ENCODE data around the gene RPS6KA4.
"Not testable (repeated sequence)": the region's sequence is repeated elsewhere in the genome, so short reads cannot be mapped to it uniquely, and the experiment has no call there.

RPS6KA4 gene

DNA sequence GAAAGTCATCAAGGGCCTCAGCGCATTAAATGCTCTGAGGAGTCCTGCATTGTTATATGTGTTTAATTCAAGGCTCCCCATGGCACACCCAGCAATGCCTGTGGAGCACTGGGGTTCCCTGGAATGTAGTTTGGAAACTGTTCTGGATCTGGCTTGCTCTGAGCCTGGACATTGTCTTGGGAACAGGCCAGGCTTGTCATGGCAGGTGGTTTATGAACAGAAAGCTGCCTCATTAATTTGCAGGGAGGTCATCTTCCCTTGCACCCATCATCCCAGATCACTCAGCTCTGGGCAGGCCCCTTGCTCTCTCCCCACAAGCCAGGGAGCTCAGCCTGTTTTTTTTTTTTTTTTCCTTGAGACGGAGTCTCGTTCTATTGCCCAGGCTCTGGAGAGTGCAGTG lies 32.9 kb downstream of the RPS6KA4 start:
- no peak for FAIRE-seq

DNA sequence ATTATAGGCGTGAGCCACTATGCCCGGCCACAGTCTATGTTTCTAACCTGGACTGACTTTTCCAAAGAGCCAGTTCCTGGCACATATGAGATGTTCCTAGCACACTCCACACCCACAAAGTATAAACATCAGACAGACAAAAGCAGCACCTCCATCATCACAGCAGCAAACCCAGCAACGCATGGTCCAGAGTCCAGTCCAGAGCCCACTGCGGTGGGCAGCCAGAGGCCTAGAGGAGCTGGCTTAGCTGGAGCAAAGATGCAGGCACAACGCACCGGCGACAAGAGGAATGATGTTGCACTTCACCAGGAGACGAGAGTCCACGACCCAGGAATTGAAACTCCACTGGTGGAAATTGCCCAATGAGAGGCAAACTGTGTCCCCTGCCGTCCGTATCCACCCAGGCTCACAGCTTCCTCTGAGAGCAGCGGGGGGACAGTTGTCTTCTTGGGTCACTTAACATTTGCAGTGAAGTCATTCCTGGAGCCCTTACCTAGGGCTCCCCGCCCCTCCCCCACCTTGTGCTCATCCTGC lies 36.6 kb downstream of the RPS6KA4 start:
- FAIRE-seq: no peak

DNA sequence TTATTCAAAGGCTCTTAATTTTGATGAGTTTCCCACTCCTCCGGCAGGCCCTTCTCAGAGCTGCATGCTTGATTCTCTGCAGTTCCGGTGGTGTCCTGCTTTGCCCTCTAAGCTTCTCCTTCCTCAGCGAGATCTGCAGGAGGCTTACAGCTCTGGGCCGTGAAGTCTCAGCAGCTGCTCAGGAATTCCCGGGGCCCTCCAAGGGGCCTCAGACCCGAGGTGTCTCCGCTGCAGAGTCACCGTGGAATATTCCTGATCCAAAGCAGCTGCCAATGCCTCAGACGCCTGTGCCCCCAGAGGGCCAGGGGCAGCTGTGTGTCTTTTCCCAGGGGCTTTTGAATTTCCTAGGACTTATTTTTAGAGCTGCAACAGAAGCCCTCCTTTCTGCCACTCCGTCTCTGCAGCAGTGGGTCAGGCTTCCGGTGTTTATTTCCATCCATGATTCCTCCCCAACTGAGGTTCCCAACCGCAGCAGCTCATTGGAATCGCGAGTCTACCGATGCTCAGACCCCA lies 37.2 kb downstream of the RPS6KA4 start:
- no peak for FAIRE-seq

DNA sequence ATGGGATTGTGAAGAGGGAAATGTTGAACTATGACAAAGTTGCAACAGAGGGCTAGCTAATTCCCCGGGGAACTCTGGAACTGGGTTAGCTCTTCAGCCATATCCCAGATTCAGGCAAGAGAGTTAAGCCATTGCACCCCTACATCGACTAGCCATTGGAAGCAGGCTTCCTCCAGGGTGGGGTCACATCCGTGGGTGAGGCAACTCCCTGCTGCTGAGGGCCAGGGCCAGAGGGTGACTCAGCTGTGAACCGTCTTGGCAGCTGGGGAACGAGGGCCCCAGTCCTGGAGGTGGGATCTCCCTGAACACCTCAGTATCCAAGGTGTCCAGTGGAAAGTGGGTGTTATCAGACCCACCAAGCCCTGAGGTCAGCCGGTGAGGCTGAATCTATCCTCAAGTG lies 41.1 kb downstream of the RPS6KA4 start:
- FAIRE-seq: no peak

DNA sequence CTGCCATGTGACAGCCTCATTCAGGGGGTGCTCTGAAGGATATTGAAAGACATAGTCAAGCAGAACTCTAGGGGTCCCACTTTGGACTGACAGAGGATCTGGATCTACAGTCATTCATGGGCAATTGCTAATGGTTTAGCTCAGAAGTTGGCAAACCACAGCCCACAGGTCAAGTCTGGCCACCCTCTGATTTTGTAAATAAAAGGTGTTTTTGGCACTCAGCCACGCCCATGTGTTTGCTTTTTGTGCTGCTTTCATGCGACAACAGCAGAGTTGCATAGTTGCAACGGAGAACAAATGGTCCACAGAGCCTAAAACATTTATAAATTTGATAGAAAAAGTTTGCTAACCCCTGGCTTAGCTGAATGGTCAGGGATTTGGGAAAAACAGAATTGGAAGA lies 41.7 kb downstream of the RPS6KA4 start:
- no peak for FAIRE-seq

DNA sequence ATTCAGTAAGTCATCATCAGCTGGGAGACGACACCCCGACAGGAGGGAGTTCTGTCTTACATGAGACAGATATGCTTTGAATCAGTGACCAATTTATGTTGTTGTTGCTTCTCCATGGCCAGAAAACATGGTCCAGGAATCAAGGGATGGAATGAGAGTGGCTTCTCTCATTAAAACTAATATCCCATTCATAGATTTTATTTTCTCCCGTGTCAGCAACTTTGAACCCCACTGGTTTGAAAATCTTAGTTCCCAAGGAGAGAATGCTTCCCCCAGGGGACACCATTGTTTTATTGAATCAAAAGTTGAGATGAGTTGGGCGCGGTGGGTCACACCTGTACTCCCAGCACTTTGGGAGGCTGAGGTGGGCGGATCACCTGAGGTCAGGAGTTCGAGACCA lies 42.8 kb downstream of the RPS6KA4 start:
- FAIRE-seq: no peak

DNA sequence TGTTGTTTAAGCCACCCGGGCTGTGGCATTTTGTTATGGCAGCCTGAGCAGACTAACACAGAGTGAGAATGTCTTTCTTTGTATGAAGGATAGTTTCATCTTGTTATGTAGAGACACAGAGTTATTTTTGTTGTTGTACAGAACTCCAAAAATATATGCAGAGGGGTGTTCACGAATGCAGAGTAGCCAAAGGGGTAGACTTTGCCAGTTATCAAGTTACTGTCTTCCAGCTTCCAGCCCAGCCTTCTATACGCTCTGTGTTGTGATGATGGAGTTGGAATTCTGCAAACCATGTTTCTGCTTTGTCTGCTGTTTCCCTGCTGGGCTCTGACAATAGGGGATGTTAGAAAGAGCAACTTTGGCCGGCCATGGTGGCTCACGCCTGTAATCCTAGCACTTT lies 44.1 kb downstream of the RPS6KA4 start:
- no peak for FAIRE-seq

DNA sequence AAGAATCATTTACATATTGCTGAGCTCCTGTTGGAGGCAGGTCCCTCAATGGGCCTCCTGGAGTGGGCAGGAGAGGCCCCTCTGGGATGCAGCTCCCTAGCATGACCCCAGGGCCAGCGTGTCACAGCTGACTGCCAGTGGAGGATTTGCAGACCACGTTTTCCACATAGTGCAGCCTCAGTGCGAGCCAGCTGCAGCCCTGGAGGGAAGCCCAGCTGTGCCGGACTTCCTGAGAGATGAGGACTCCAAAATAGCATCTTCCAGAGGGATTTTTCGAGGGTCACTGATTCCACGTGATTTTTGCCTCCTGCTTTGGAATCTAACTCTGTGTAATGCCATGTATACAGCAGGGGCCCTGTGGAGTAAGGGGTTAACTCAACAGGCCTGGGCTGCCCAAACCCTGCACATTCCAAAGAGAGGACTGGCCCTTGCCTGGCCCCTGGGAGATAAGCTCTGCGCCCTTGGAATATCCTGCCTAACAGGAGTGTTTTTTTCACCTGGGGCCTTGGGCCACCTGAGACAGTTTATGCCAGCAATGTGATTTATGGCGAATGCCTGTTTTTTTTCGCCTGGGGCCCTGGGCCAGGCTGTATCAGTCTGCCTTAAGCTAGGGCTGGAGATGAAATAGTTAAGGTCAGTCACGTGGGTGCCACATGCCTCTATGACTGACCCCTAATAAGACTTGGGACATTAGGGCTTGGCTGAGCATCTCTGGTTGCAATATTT lies 47.4 kb downstream of the RPS6KA4 start:
- FAIRE-seq: peak; percentile 15

DNA sequence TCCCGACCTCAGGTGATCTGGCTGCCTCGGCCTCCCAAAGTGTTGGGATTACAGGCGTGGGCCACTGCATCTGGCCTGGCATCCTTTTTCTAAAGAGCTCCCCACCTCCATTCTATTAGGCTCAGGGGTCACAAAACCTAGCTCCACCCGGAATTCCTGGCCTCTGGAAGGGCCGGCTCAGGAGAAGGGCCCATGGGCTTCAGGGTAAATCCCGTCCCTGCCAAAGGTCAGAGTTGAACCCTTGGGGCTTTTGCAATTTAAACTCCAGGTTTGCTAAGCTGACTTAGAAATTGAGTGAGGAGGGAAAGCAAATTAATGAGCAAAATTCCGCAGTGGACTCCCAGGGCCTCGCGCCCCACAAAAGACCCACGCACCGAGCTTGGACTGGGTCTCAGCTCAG lies 48.3 kb downstream of the RPS6KA4 start:
- FAIRE-seq: no peak

DNA sequence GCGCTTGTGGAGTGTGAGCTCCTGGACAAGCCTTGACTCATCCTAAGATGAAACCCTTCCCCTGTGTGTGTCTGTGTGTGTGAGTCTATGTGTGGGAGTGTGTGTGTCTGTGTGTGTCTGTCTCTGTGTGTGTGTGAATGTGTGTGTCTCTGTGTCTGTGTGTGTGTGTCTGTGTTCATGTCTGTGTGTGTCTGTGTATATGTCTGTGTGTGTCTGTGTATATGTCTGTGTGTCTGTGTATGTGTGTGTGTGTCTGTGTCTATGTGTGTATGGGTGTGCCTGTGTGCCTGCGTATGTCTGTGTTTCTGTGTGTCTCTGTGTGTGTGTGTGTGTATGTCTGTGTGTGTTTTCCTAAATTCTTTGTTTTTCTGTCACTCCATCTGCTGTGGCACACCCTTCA lies 48.7 kb downstream of the RPS6KA4 start:
- no peak for FAIRE-seq

DNA sequence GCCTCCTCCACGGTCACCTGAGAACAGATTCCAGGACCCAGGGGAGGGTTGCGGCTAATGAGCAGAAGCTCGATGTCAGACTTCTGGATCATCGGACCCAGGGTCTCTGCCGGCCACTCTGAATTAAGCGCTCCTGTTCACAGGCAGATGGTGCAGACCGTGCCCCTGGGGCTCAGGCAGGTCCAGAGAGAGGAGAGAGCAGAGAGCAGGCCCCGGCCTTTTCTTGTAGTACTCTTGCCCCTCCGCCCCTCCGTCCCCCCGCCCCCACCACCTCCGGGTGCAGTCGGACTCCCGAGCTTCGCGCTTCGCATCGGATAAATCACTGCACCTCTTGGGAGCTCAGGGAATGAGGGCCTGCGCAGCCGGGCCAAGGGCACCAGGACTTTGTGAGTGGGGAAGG lies 50.3 kb downstream of the RPS6KA4 start:
- FAIRE-seq: no peak

DNA sequence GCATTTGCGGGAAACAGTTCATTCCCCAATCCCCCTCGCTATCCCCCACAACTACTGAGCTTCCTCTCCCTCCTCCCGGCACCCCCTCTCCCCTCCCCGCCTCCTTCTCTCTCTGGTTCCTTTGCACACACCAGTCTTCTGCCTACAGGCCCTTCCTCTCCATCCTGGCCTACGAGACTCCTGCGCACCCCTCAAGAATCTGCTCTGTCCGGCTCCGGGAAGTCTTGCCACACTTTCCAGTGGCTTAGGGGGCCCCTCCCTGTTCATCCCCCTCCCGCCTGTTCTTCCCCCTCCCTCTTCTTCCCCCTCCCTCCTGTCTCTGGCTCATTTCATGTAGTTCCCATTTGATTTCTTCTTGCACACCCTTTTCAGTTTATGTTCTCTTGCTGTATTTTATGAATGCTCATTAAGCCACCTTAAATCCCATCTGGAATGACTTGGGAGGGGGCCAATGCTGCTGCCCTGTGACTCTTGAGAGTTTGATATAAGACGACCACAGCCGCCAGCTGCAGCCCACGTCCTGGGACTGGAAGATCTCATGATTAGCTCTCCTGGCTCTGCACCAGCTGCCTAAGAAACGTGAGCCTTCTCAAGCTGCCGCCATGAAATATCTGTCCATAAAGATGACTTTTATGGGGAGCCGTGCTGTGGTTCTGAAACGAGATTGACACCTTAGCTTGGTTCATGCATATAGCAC lies 50.9 kb downstream of the RPS6KA4 start:
- FAIRE-seq: no peak

DNA sequence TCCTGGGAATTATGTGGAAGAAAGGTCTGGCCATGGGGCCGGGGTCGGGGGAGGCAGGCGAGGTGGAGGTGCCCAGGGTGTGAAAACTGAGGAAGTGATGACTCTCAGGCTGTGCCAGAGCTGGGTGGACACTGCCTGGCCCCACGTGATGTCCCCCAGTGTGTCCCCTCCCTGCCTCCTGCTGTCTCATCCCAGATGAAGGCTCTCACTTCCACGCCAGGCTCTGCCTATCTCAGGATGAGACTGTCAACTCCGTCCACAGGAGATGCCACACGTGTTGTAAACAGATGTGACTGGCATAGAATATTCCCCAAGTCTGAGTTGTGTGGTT lies 51.4 kb downstream of the RPS6KA4 start:
- FAIRE-seq: no peak

DNA sequence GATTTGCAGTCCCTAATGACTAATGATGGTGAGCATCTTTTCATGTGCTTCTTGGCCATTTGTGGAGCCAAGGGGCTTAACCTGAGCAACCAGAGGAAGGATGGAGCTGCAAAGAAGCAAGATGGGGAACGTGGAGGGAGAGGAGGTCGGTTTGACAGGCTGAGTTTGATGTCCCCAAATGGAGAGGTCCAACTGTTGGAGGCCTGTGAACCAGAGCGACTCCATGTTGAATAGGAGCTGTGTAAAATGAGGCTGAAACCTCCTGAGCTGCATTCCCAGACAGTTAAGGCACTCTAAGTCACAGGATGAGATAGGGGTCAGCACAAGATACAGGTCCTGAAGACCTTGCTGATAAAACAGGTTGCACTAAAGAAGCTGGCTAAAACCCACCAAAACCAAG lies 54.5 kb downstream of the RPS6KA4 start:
- FAIRE-seq: no peak

DNA sequence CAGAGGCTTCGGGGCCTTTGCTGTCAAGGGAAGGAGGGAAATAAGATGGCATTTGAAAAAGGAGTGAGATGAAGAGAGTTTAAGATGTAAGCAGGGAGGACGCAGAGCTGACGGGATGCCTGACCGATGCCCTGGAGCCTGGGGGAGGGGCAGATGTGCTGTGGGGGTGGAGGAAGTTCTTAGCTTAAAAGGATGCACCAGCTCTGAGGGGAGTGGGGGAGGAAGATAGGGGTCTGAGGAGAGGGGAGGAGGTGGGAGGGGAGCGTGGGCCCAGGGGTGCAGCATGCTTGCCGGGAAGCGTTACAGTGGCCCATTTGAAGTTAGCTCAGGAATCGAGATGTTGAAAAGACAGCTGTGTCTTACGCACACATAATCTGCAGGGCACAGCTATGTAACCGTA lies 56.3 kb downstream of the RPS6KA4 start:
- no peak for FAIRE-seq

DNA sequence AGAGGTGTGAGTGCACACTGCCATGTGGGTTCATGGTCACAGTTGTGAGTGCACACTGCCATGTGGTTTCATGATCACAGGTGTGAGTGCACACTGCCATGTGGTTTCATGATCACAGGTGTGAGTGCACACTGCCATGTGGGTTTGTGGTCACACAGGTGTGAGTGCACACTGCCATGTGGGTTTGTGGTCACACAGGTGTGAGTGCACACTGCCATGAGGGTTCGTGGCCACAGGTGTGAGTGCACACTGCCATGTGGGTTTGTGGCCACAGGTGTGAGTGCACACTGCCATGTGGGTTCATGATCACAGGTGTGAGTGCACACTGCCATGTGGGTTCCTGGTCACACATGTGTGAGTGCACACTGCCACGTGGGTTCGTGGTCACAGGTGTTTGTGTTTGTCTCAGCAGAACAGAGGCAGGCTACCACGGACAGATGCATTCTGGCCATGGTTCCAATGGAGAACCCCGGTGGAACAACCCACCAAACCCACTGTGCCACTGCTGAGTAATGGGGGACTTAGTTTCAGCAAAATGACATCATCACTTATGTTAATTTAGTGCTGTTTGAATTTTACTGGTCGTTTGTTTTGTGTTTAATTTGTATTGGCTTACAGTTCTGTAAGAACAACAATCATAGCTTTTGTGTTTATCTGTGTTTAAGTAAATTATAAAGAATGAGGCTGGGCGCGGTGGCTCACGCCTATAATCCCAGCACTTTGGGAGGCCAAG lies 57.2 kb downstream of the RPS6KA4 start:
- no peak for FAIRE-seq

DNA sequence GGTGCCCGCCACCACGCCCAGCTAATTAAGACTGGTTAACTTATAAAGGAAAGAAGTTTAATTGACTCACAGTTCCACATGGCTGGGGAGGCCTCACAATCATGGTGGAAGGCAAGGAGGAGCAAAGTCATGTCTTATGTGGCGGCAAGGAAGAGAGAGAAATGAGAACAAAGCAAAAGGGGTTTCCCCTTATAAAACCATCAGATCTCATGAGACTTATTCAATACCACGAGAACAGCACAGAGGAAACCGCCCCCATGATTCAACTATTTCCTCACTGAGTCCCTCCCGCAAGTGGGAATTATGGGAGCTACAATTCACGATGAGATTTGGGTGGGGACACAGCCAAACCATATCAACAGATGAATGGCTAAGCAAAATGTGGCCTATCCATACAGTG lies 59.3 kb downstream of the RPS6KA4 start:
- FAIRE-seq: not testable (repeated sequence)

DNA sequence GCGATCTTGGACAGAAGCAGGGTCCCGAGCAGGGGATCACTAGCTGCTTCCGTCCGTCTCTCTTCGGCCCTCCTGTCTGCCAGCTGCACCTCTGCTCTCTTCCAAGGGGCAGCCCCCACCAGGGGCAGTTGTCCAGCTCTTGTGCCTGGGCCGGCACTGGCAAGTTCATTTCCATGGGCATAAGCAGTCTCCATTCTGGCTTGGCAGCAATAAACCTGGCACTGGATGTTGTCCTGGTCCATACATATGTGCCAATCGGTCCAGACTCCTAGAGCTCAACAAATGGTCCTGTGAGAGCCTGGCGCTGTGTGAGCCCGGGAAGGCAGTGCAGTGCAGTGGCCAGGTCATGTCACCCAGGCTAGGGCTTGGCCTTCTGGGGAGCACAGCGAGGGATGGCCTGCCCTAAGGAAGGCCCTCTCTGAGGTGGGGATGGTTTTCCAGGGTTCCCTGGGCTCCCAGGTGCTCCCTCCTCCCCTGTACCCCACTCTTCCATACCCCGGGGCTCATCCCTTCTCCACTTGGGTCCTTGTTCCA lies 60.4 kb downstream of the RPS6KA4 start:
- no peak for FAIRE-seq

DNA sequence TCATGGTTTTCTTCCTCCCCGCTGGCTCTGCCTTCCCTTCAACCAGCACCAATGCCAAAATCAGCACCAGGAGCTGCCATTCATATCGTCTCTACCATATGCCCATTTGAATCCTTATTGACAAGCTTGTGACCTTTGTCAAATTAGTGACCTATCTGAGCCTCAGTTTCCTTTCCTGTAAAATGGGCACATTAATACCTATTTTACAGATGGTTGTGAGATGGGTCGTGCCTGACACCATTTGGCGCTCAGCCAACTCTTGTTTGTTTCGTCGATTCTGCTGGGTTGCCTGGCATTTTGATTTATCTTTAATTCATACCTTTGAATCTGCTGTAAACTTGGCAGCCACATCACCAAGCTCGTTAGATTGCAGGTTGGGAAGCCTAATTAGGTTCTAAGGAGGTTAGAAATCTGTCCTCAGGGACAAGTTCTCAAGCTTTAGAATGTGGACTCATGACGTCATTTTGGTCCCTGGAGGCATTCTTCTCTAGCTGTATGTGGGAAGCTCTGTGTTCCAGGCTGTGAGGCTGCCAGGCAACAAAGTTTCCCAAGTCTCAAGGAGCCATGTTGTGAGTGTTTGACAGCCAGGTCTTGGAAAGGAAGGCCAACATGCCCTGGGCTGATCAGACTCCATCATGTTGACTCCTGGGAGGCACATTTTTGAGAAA lies 61.0 kb downstream of the RPS6KA4 start:
- FAIRE-seq: no peak
